H9 (cell line): ENCODE measurements around the gene FNDC3B. TPM values are rescaled to one million over a fixed set of nuclear protein-coding genes. Genes with fewer than 3 reads are reported as not detected.

Experiments used
- DNase-seq: peaks from one replicate; pipeline ENCODE4 v3.0.0-alpha.2; 2017
- H2AFZ ChIP-seq: one replicate; pipeline ENCODE4 v1.6.1; 2013; ENCODE audit warnings: mild to moderate bottlenecking, low read length, control low read depth, moderate library complexity
- H2AK5ac ChIP-seq: 2 replicates; pipeline ENCODE4 v1.6.1; 2013; ENCODE audit warnings: low read length, control low read depth, mixed read lengths; ENCODE audit not compliant: insufficient read length
- H2BK120ac ChIP-seq: one replicate; pipeline ENCODE4 v1.6.1; 2013; ENCODE audit warnings: low read depth, mild to moderate bottlenecking, low read length, control low read depth, inconsistent platforms; ENCODE audit not compliant: poor library complexity, severe bottlenecking
- H2BK12ac ChIP-seq: 2 replicates; pipeline ENCODE4 v1.6.1; 2013; ENCODE audit warnings: low read length, control low read depth, mixed read lengths, low read depth; ENCODE audit not compliant: insufficient read length
- H2BK15ac ChIP-seq: 2 replicates; pipeline ENCODE4 v1.6.1; 2013; ENCODE audit warnings: low read depth, low read length, control low read depth
- H2BK20ac ChIP-seq: one replicate; pipeline ENCODE4 v1.6.1; 2013; ENCODE audit warnings: low read depth, mild to moderate bottlenecking, low read length, control low read depth, inconsistent platforms; ENCODE audit not compliant: poor library complexity, severe bottlenecking
- H2BK5ac ChIP-seq: 2 replicates; pipeline ENCODE4 v1.6.1; 2013; ENCODE audit warnings: low read length, control low read depth, mixed read lengths; ENCODE audit not compliant: insufficient read length
- H3K14ac ChIP-seq: 2 replicates; pipeline ENCODE4 v1.6.1; 2013; ENCODE audit warnings: low read length, control low read depth; ENCODE audit not compliant: insufficient read depth
- H3K18ac ChIP-seq: 2 replicates; pipeline ENCODE4 v1.6.1; 2013; ENCODE audit warnings: low read depth, mild to moderate bottlenecking, mixed read lengths, low read length, control low read depth; ENCODE audit not compliant: insufficient read length
- H3K23ac ChIP-seq: 2 replicates; pipeline ENCODE4 v1.6.1; 2013; ENCODE audit warnings: low read length, control low read depth, mixed read lengths, low read depth; ENCODE audit not compliant: insufficient read length
- H3K23me2 ChIP-seq: 2 replicates; pipeline ENCODE4 v1.6.1; 2013; ENCODE audit warnings: low read depth, mild to moderate bottlenecking, mixed read lengths, low read length, control low read depth; ENCODE audit not compliant: insufficient read length, poor library complexity, severe bottlenecking
- H3K27ac ChIP-seq: 2 replicates; pipeline ENCODE4 v1.5.1; 2013; ENCODE audit warnings: low read length, control low read depth, mixed read lengths, low read depth; ENCODE audit not compliant: insufficient read length
- H3K27me3 ChIP-seq: 2 replicates; pipeline ENCODE4 v1.6.1; 2013; ENCODE audit warnings: low read length, control low read depth, inconsistent platforms; ENCODE audit not compliant: insufficient read depth
- H3K4ac ChIP-seq: 2 replicates; pipeline ENCODE4 v1.6.1; 2013; ENCODE audit warnings: low read depth, mild to moderate bottlenecking, control low read depth, inconsistent platforms, low read length, moderate library complexity
- H3K4me1 ChIP-seq: 2 replicates; pipeline ENCODE4 v1.6.1; 2013; ENCODE audit warnings: low read length, control low read depth, inconsistent platforms; ENCODE audit not compliant: insufficient read depth
- H3K4me2 ChIP-seq: 2 replicates; pipeline ENCODE4 v1.6.1; 2013; ENCODE audit warnings: low read length, control low read depth, mixed read lengths; ENCODE audit not compliant: insufficient read length, insufficient read depth
- H3K56ac ChIP-seq: 2 replicates; pipeline ENCODE4 v1.6.1; 2013; ENCODE audit warnings: low read depth, mild to moderate bottlenecking, mixed read lengths, low read length, control low read depth; ENCODE audit not compliant: insufficient read length
- H3K79me1 ChIP-seq: 2 replicates; pipeline ENCODE4 v1.6.1; 2013; ENCODE audit warnings: low read depth, mild to moderate bottlenecking, moderate library complexity, low read length, control low read depth, inconsistent platforms; ENCODE audit not compliant: insufficient read depth, poor library complexity, severe bottlenecking
- H3K79me2 ChIP-seq: 2 replicates; pipeline ENCODE4 v1.6.1; 2013; ENCODE audit warnings: low read length, control low read depth, inconsistent platforms; ENCODE audit not compliant: insufficient read depth
- H3K9ac ChIP-seq: 2 replicates; pipeline ENCODE4 v1.6.1; 2013; ENCODE audit warnings: low read length, control low read depth, mixed read lengths; ENCODE audit not compliant: insufficient read length; ENCODE audit errors: extremely low read depth
- H3K9me3 ChIP-seq: one replicate; pipeline ENCODE4 v1.6.1; 2013; ENCODE audit warnings: low read depth, low read length, inconsistent platforms; ENCODE audit not compliant: control insufficient read depth
- H3T11ph ChIP-seq: one replicate; pipeline ENCODE4 v1.6.1; 2013; ENCODE audit warnings: mild to moderate bottlenecking, low read length, control low read depth, inconsistent platforms
- H4K20me1 ChIP-seq: one replicate; pipeline ENCODE4 v1.6.1; 2013; ENCODE audit not compliant: control insufficient read depth, insufficient read length, insufficient read depth
- H4K5ac ChIP-seq: 2 replicates; pipeline ENCODE4 v1.6.1; 2013; ENCODE audit warnings: low read depth, mild to moderate bottlenecking, mixed read lengths, low read length, control low read depth; ENCODE audit not compliant: insufficient read length
- H4K8ac ChIP-seq: replicated peaks from 2 replicates; pipeline ENCODE4 v1.6.1; 2013; ENCODE audit warnings: low read length, control low read depth, mixed read lengths, low read depth; ENCODE audit not compliant: insufficient read length
- H4K91ac ChIP-seq: 2 replicates; pipeline ENCODE4 v1.6.1; 2013; ENCODE audit warnings: low read depth, mild to moderate bottlenecking, moderate library complexity, mixed read lengths, low read length, control low read depth; ENCODE audit not compliant: insufficient read length
- H3K27ac Mint-ChIP-seq, 3 experiments: 2 replicates in 2 of 3; 3 replicates in 1 of 3; pipeline ENCODE4 v1.8.0; 2020 to 2021; ENCODE audit warnings: mixed read lengths in 3 of 3, mild to moderate bottlenecking in 1 of 3, moderate library complexity in 1 of 3
- H3K27me3 Mint-ChIP-seq: 2 replicates; pipeline ENCODE4 v1.8.0; 2021; ENCODE audit warnings: low read depth, mild to moderate bottlenecking, moderate library complexity, mixed read lengths
- H3K36me3 Mint-ChIP-seq, 3 experiments: 2 replicates in 2 of 3; 3 replicates in 1 of 3; pipeline ENCODE4 v1.8.0; 2020 to 2021; ENCODE audit warnings: low read depth in 3 of 3, mixed read lengths in 3 of 3; ENCODE audit not compliant: insufficient read depth in 1 of 3
- H3K4me1 Mint-ChIP-seq, 2 experiments: 2 replicates each; pipeline ENCODE4 v1.8.0; 2020; ENCODE audit warnings: mixed read lengths in 2 of 2
- H3K4me3 Mint-ChIP-seq, 2 experiments: 2 replicates in 1 of 2; 3 replicates in 1 of 2; pipeline ENCODE4 v1.8.0; 2020 to 2021; ENCODE audit warnings: mild to moderate bottlenecking in 2 of 2, mixed read lengths in 2 of 2, moderate library complexity in 1 of 2
- H3K9me3 Mint-ChIP-seq, 2 experiments: 2 replicates in 1 of 2; 3 replicates in 1 of 2; pipeline ENCODE4 v1.8.0; 2020; ENCODE audit warnings: mild to moderate bottlenecking in 2 of 2, mixed read lengths in 2 of 2, moderate library complexity in 1 of 2
- WGBS: extraction: QIAGEN DNeasy Blood & Tissue Kit; methylation state at CpG from one replicate; pipeline ENCODE4 v1.1.7; 2013; ENCODE audit warnings: missing lambda C conversion rate, low lambda C conversion rate, mixed read lengths; ENCODE audit not compliant: insufficient read length; ENCODE audit errors: extremely low coverage; 5-methylcytosine and 5-hydroxymethylcytosine counted together
- total RNA-seq: library from RNA; stranded (reverse); gene quantifications from 2 replicates; pipeline ENCODE4 v1.2.1, GENCODE V29; 2021
- TF ChIP-seq, protein P1 (sequence below): fragments of 200-600 bp; sonication (generic); conservative IDR thresholded peaks from 3 replicates; pipeline ENCODE4 v1.8.0; 2021; ENCODE audit warnings: antibody characterized with exemption, mild to moderate bottlenecking

The FNDC3B gene
- total RNA-seq, 1 experiment from 2014 or later: 43.8 TPM

GRCh38 chr3:172415323-172415722 is 375.9 kb downstream of the FNDC3B start:
- Histone ChIP-seq H2AFZ (no peak overlapping the region), H4K8ac (no peak overlapping the region), H3K9ac (no peak overlapping the region), H2BK12ac (no peak overlapping the region), H4K5ac (no peak overlapping the region), H3K27me3 (no peaks in the 10 kb centered on the region), H3K23ac (no peak overlapping the region), H2BK20ac (no peak overlapping the region), H2AK5ac (no peak overlapping the region), H3K14ac (no peak overlapping the region), H3K18ac (no peak overlapping the region), H4K20me1 (no peaks in the 10 kb centered on the region), H3K4me2 (no peak overlapping the region), H3K56ac (no peak overlapping the region), H3K4ac (no peak overlapping the region), H3T11ph (no peak overlapping the region), H3K79me1 (no peaks in the 10 kb centered on the region), H3K27ac (no peak overlapping the region), H3K4me1 (no peaks in the 10 kb centered on the region), H3K79me2 (no peaks in the 10 kb centered on the region), H2BK5ac (no peak overlapping the region), H2BK15ac (no peak overlapping the region), H3K9me3 (no peaks in the 10 kb centered on the region), H3K23me2 (no peaks in the 10 kb centered on the region), H2BK120ac (no peak overlapping the region), H4K91ac (no peak overlapping the region)
- WGBS: no CpG with 5 or more reads among the region's 5 CpGs
- DNase-seq: no peak
- Mint-ChIP-seq H3K36me3 (no peaks in the 10 kb centered on the region), H3K4me1 (no peaks in the 10 kb centered on the region), H3K27ac (no peak overlapping the region), H3K27me3 (no peaks in the 10 kb centered on the region), H3K4me3 (no peak overlapping the region), H3K9me3 (no peaks in the 10 kb centered on the region)
- TF ChIP-seq, protein P1, sequence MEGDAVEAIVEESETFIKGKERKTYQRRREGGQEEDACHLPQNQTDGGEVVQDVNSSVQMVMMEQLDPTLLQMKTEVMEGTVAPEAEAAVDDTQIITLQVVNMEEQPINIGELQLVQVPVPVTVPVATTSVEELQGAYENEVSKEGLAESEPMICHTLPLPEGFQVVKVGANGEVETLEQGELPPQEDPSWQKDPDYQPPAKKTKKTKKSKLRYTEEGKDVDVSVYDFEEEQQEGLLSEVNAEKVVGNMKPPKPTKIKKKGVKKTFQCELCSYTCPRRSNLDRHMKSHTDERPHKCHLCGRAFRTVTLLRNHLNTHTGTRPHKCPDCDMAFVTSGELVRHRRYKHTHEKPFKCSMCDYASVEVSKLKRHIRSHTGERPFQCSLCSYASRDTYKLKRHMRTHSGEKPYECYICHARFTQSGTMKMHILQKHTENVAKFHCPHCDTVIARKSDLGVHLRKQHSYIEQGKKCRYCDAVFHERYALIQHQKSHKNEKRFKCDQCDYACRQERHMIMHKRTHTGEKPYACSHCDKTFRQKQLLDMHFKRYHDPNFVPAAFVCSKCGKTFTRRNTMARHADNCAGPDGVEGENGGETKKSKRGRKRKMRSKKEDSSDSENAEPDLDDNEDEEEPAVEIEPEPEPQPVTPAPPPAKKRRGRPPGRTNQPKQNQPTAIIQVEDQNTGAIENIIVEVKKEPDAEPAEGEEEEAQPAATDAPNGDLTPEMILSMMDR: no peak
